22Rv1 (cell line): ENCODE measurements around the gene KIRREL3.

ENCODE experiments used
- CTCF ChIP-seq: fragments of 450-650 bp; IDR thresholded peaks from 2 replicates; pipeline ENCODE4 v1.5.1; 2017; ENCODE audit warnings: mild to moderate bottlenecking
- ZFX ChIP-seq: fragments of 450-650 bp; IDR thresholded peaks from 2 replicates; pipeline ENCODE4 v1.6.1; 2017; ENCODE audit warnings: antibody characterized with exemption, borderline replicate concordance

DNA sequence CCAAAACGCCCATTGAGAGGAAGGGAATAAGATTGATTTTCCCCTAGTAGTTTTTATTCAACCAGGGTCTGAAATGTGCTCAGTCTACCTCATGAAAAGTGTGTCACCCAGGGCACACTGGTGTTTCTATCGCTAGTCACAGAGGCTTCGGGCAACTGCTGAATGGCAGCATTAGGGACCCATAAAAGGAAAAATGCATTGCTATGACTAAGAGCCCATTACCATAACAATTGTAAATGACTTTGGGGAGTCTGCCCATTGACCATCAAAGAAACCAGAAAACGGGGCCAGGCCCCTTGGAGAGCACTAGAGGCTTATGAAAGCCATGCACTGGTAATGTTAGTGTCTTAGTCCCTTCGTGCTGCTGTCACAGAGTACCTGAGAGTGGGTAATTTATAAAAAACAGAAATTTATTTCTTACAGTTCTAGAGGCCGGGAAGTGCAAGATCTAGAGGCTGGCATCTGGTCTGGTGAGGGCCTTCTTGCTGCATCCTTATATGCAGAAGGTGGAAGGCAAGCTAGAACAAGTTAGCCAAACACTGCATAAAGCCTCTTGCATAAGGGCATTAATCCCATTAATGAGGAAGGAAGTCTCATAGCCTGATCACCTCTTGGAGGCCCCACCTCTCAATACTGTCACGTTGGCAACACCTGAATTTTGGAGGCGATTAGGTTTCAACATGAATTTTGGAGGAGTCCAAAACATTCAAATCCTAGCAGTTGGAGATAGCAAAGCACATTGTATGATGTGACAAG, 338.4 kb downstream of the KIRREL3 start:
- TF ChIP-seq CTCF (no peak), ZFX (no peak)
